ENCODE results near the gene KCNJ5.

The KCNJ5 gene

GRCh38 chr11:128857341-128857740 is 33.8 kb upstream of the KCNJ5 start:
- Histone ChIP-seq H3K27me3 (replicated peaks; ENCODE audit: control insufficient read depth, insufficient read depth, low read length) (no peaks in the 10 kb centered on the region; the same call in 1 of the 2 replicates), H3K36me3 (ENCODE audit: control insufficient read depth, insufficient read depth, low read length) (no peaks in the 10 kb centered on the region), H3K4me3 (replicated peaks; ENCODE audit: low read depth, low read length) (no peak overlapping the region)
- no peak for DNase-seq (ENCODE audit: extremely low read depth, insufficient read length)
- TF ChIP-seq CTCF (IDR thresholded peaks at IDR 0.05; ENCODE audit: insufficient read depth, low read length, poor library complexity, severe bottlenecking), result no peak

GRCh38 chr11:128859563-128860441 is 31.4 kb upstream of the KCNJ5 start:
- H3K4me3 ChIP-seq (replicated peaks; ENCODE audit: low read depth, low read length), result no peak overlapping the region
- peak; percentile 81 for DNase-seq (ENCODE audit: extremely low read depth, insufficient read length)
- no peaks in the 10 kb centered on the region for H3K36me3 ChIP-seq (ENCODE audit: control insufficient read depth, insufficient read depth, low read length)
- TF ChIP-seq CTCF (IDR thresholded peaks at IDR 0.05; ENCODE audit: insufficient read depth, low read length, poor library complexity, severe bottlenecking), result peak; percentile 97
- no peaks in the 10 kb centered on the region; the same call in 1 of the 2 replicates for H3K27me3 ChIP-seq (replicated peaks; ENCODE audit: control insufficient read depth, insufficient read depth, low read length)

- no peak for DNase-seq (ENCODE audit: extremely low read depth, insufficient read length)
Measured at GRCh38 chr11:128860571-128861361, 30.4 kb upstream of the KCNJ5 start.

GRCh38 chr11:128862406-128862805 is 28.8 kb upstream of the KCNJ5 start:
- Histone ChIP-seq H3K27me3 (replicated peaks; ENCODE audit: control insufficient read depth, insufficient read depth, low read length) (no peaks in the 10 kb centered on the region; the same call in 1 of the 2 replicates), H3K4me3 (replicated peaks; ENCODE audit: low read depth, low read length) (no peak overlapping the region), H3K36me3 (ENCODE audit: control insufficient read depth, insufficient read depth, low read length) (no peaks in the 10 kb centered on the region)
- TF ChIP-seq CTCF (IDR thresholded peaks at IDR 0.05; ENCODE audit: insufficient read depth, low read length, poor library complexity, severe bottlenecking), result no peak
- no peak for DNase-seq (ENCODE audit: extremely low read depth, insufficient read length)

More at GRCh38 chr11:128860571-128861361, 30.4 kb upstream of the KCNJ5 start:
- no peak for TF ChIP-seq CTCF (IDR thresholded peaks at IDR 0.05; ENCODE audit: insufficient read depth, low read length, poor library complexity, severe bottlenecking)
- H3K27me3 ChIP-seq (replicated peaks; ENCODE audit: control insufficient read depth, insufficient read depth, low read length), result no peaks in the 10 kb centered on the region; the same call in 1 of the 2 replicates
- no peaks in the 10 kb centered on the region for H3K36me3 ChIP-seq (ENCODE audit: control insufficient read depth, insufficient read depth, low read length)
- no peak overlapping the region for H3K4me3 ChIP-seq (replicated peaks; ENCODE audit: low read depth, low read length)

- H3K27me3 ChIP-seq (replicated peaks; ENCODE audit: control insufficient read depth, insufficient read depth, low read length), result no peaks in the 10 kb centered on the region; the same call in 1 of the 2 replicates
- H3K4me3 ChIP-seq (replicated peaks; ENCODE audit: low read depth, low read length), result no peak overlapping the region
- no peak for DNase-seq (ENCODE audit: extremely low read depth, insufficient read length)
- TF ChIP-seq CTCF (IDR thresholded peaks at IDR 0.05; ENCODE audit: insufficient read depth, low read length, poor library complexity, severe bottlenecking), result no peak
- no peaks in the 10 kb centered on the region for H3K36me3 ChIP-seq (ENCODE audit: control insufficient read depth, insufficient read depth, low read length)
Measured at GRCh38 chr11:128862908-128863660, 28.1 kb upstream of the KCNJ5 start.
